ENCODE data around the gene CCR9. TPM values are rescaled to one million over a fixed set of nuclear protein-coding genes. Genes with fewer than 3 reads are reported as not detected.

CCR9 gene
- polyA plus RNA-seq, 1 experiment = not detected

GRCh38 chr3:45874677-45875346, 11.5 kb upstream of the CCR9 start:
- Histone ChIP-seq H3K27me3 (ENCODE audit: control insufficient read depth, insufficient read depth, low read length) (peaks cover 33% of the 10 kb centered on the region), H3K9me3 (ENCODE audit: control insufficient read depth, insufficient read depth, low read length) (no peaks in the 10 kb centered on the region), H3K4me3 (ENCODE audit: low read depth, low read length) (no peak overlapping the region), H3K27ac (ENCODE audit: low read depth, low read length) (no peak overlapping the region)
- no peak for DNase-seq (ENCODE audit: low read depth, low spot score)
- ChIA-PET POLR2A (interaction anchor here (0.6 kb wide), 1 partner anchor 40 kb away, joined by 3 read pairs; no protein-coding TSS in a partner anchor), CTCF (interaction anchor here (1.1 kb wide), 1 partner anchor 204 kb away, joined by 3 read pairs; no protein-coding TSS in a partner anchor)
- no peak for TF ChIP-seq CTCF (IDR thresholded peaks at IDR 0.05; ENCODE audit: low read depth, low read length)

- peaks cover 29% of the 10 kb centered on the region for H3K27me3 ChIP-seq (ENCODE audit: control insufficient read depth, insufficient read depth, low read length)
- CTCF ChIA-PET = interaction anchor here (0.6 to 1.6 kb wide), 2 partner anchors 29 to 370 kb away, joined by 3 read pairs; no protein-coding TSS in a partner anchor
- H3K9me3 ChIP-seq (ENCODE audit: control insufficient read depth, insufficient read depth, low read length) = no peaks in the 10 kb centered on the region
- POLR2A ChIA-PET = no interaction called here
- no peak overlapping the region for H3K27ac ChIP-seq (ENCODE audit: low read depth, low read length)
- DNase-seq (ENCODE audit: low read depth, low spot score) = no peak
- TF ChIP-seq CTCF (IDR thresholded peaks at IDR 0.05; ENCODE audit: low read depth, low read length) = no peak
- no peak overlapping the region for H3K4me3 ChIP-seq (ENCODE audit: low read depth, low read length)
Measured at GRCh38 chr3:45878124-45878523, 8.2 kb upstream of the CCR9 start.

GRCh38 chr3:45880725-45881077, 5.6 kb upstream of the CCR9 start:
- ChIA-PET POLR2A (no interaction called here), CTCF (no interaction called here)
- Histone ChIP-seq H3K27ac (ENCODE audit: low read depth, low read length) (no peak overlapping the region), H3K4me3 (ENCODE audit: low read depth, low read length) (no peak overlapping the region), H3K27me3 (ENCODE audit: control insufficient read depth, insufficient read depth, low read length) (peaks cover 29% of the 10 kb centered on the region), H3K9me3 (ENCODE audit: control insufficient read depth, insufficient read depth, low read length) (no peaks in the 10 kb centered on the region)
- no peak for DNase-seq (ENCODE audit: low read depth, low spot score)
- no peak for TF ChIP-seq CTCF (IDR thresholded peaks at IDR 0.05; ENCODE audit: low read depth, low read length)

- Histone ChIP-seq H3K4me3 (ENCODE audit: low read depth, low read length) (no peak overlapping the region), H3K27ac (ENCODE audit: low read depth, low read length) (no peak overlapping the region), H3K27me3 (ENCODE audit: control insufficient read depth, insufficient read depth, low read length) (peaks cover 32% of the 10 kb centered on the region), H3K9me3 (ENCODE audit: control insufficient read depth, insufficient read depth, low read length) (no peaks in the 10 kb centered on the region)
- TF ChIP-seq CTCF (IDR thresholded peaks at IDR 0.05; ENCODE audit: low read depth, low read length) = no peak
- CTCF ChIA-PET = interaction anchor here (0.9 kb wide), 1 partner anchor 198 kb away, joined by 3 read pairs; no protein-coding TSS in a partner anchor
- POLR2A ChIA-PET = interaction anchor here (0.9 kb wide), 1 partner anchor 14 kb away, joined by 3 read pairs; no protein-coding TSS in a partner anchor
- no peak for DNase-seq (ENCODE audit: low read depth, low spot score)
Measured at GRCh38 chr3:45881078-45882022, 5.0 kb upstream of the CCR9 start.

Measured in AG04450 (cell line).